HG03060 (cell line): Measurements from ENCODE around the gene RGL3.
"Not testable (repeated sequence)": the region's sequence is repeated elsewhere in the genome, so short reads cannot be mapped to it uniquely, and the experiment has no call there.

Experiments
- ATAC-seq: cut with Tn5 transposase; IDR thresholded peaks from one replicate; pipeline ENCODE4 v1.9.1; 2021; ENCODE audit warnings: low read depth, moderate number of reproducible peaks; ENCODE audit not compliant: unreplicated experiment

RGL3 gene

DNA sequence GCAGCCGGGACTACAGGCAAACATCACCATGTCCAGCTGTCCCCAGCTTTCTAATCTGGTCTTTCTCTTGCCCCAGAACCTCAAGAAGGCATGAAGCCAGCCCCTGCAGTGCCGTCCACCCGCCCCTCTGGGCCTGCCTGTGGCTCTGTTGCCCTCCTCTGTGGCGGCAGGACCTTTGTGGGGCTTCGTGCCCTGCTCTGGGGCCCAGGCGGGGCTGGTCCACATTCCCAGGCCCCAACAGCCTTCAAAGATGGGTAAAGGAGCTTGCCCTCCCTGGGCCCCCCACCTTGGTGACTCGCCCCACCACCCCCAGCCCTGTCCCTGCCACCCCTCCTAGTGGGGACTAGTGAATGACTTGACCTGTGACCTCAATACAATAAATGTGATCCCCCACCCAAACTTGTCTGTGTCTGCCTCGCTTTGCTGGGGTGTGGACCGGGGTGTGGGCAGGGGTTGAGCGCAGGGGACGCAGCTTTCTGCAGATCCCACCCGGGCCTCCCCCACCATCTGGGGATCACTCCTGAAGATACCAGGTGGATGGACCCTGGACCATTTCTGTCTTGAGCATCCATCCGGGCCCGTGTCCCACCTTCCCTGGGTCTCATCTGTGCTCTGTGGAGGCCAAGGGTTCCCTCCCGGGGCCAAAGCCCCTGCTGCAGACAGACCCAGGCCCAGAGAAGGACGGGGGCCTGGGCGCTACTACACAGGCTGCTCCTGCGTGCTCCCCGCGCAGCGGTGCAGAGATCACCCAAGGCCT, 31.6 kb upstream of the RGL3 start:
- no peak for ATAC-seq

- ATAC-seq = no peak
Observed at GRCh38 chr19:11448923-11449554, 29.9 kb upstream of the RGL3 start.

- ATAC-seq = no peak
Observed at GRCh38 chr19:11448410-11448809, 29.3 kb upstream of the RGL3 start.

DNA sequence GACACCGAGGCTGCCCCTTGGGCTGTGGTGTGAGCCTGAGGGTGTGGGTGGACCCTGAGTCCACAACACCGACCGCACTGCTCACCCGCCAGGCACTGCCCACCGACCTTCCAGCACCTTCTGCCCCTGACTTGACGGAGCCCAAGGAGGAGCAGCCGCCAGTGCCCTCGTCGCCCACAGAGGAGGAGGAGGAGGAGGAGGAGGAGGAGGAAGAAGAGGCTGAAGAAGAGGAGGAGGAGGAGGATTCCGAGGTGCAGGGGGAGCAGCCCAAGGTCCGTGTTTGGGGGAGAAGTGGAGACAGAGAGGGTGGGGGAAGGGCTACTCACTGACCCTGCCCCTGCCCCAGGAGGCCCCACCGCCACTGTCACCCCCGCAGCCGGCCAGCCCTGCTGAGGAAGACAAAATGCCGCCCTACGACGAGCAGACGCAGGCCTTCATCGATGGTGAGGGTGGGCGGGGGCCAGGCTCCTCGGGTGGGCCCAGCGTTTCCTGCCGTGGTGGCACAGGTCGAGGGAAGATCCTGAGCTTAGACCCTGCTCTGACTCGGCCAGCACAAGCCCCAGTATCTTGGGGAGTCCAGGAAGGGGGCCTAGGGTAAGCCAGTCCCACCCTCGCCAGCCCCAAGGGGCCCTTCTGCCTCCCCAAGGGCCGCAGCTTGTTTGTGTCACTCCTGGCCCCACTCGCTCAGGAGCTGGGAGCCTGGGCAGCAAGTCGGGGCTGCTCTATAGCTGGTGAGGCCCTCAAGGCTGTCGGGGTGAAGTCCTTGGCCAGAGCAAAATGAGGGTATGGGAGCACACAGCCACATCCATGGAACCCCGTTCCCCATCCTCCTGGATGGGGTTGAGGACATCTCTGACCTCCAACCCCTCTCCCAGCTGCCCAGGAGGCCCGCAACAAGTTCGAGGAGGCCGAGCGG, 28.5 kb upstream of the RGL3 start:
- no peak for ATAC-seq

- no peak for ATAC-seq
Observed at GRCh38 chr19:11446652-11447301, 27.7 kb upstream of the RGL3 start.

- ATAC-seq = no peak
Observed at GRCh38 chr19:11446271-11446651, 27.1 kb upstream of the RGL3 start.

- no peak for ATAC-seq
Observed at GRCh38 chr19:11445141-11445540, 26.0 kb upstream of the RGL3 start.

- ATAC-seq = no peak
Observed at GRCh38 chr19:11444059-11444458, 24.9 kb upstream of the RGL3 start.

DNA sequence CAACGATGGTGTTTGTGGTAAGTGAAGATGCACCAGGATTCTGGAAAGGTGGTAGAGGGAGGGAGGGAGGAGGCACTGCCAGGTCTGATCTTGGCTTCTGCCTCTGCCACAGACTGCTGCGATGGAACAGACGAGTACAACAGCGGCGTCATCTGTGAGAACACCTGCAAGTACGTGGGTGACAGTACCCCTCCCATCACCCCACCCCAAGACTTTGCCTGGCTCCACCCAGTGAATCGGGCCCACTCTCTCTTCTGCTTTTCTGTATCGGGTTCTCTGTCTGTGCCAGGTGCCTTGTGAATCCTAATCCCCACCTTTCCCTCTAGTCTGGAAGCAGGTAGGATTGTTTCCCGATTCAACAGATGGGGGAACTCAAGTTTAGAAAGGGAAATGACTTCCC, 18.8 kb upstream of the RGL3 start:
- ATAC-seq = no peak

DNA sequence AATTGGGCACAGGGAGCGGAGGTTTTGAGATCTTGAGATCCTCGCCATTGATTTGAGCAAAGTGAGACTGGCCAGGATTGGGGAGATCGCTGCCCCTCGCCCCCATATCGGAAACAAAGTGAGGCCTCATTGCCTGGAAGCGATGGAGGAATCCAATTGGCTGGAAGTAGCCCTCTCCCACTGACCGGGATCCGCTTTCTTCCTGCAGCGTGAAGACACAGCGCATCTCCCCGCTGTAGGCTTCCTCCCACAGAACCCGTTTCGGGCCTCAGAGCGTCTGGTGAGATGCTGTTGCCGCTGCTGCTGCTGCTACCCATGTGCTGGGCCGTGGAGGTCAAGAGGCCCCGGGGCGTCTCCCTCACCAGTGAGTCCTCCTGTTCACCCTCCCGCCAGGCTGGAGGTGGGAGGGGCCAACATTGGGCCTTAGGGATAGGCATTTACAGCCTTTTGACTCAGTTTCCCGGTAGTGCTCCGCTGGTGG, 16.8 kb upstream of the RGL3 start:
- ATAC-seq = no peak

- peak; percentile 93 for ATAC-seq
Observed at GRCh38 chr19:11435057-11435832, 16.1 kb upstream of the RGL3 start, which contains the start of the genes ODAD3 and PRKCSH. ODAD3 (minus strand) TSS chr19:11435121; CDS start chr19:11435016, 105 bp downstream. PRKCSH (plus strand) TSS chr19:11435635; CDS start chr19:11436118, 483 bp downstream.

- no peak for ATAC-seq
Observed at GRCh38 chr19:11434703-11435056, 15.6 kb upstream of the RGL3 start.

GRCh38 chr19:11433526-11433925, 14.4 kb upstream of the RGL3 start:
- ATAC-seq = not testable (repeated sequence)

GRCh38 chr19:11426656-11427055, 7.5 kb upstream of the RGL3 start:
- ATAC-seq = no peak

GRCh38 chr19:11425719-11426457, 6.8 kb upstream of the RGL3 start:
- ATAC-seq = no peak

DNA sequence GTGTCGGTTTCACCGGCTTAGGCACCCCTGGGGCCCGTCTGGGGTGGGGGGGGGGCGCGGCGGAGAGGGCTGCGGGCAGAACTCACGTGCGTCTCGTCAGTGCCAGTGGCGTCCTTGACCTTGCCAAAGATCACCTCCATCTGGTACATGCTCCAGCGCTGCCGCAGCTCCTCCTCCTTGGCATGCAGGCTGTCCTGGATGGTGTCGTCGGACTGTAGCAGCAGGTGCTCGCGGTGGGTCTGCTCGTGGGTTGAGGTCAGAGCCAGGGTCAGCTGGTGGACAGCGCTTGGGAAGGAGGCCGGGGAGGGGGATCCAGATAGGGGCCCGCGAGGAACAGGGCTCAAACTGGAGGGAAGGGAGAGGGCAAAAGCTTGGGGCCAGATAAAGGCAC, 4.7 kb upstream of the RGL3 start:
- ATAC-seq = no peak

GRCh38 chr19:11423164-11423790, 4.2 kb upstream of the RGL3 start:
- ATAC-seq = no peak

GRCh38 chr19:11422163-11423065, 3.3 kb upstream of the RGL3 start:
- peak; percentile 67 for ATAC-seq
